ENCODE data around the gene ALDH1B1. TPM values are rescaled to one million over a fixed set of nuclear protein-coding genes. Genes with fewer than 3 reads are reported as not detected.
A peak's percentile ranks its signal among the peaks of the same experiment; 100 is the strongest.

The ALDH1B1 gene
- total and polyA plus RNA-seq, 5 experiments from 2014 or later, result 4.5 to 11.9 (median 9.2) TPM

DNA sequence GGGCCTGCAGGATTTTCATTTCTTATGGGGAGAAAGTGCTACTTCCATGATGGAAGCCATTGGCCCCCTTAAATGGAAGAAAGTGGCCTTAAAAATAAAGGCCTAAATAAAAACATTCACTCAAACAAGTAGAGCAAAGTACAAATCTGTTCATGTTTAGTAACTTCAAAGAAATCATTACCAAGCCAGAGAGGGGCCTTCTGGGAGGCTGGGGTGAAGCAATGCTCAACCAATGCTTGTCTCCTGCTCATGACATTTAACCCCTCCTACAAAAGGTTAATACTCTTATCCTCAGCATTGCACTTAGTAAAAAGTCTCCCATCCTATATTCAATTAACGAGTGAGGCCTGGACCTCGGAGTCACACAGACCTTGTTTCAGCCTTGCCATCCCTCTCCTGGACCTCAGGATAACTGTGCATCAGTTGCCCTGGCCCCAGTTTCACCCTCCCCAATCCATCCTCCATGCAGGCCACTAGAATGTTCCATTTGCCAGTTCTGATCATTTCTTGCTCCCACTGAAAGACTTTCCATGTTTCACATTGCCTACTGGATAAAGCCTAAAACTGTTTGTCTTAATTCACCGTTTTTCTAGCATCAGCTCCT is 36.9 kb upstream of the ALDH1B1 start:
- no peak for DNase-seq
- Mint-ChIP-seq H3K36me3 (no peaks in the 10 kb centered on the region), H3K9me3 (peaks cover 0 to 1% (median 0%) of the 10 kb centered on the region in 9 donors), H3K4me1 (no peaks in the 10 kb centered on the region), H3K4me3 (no peak overlapping the region), H3K27me3 (peaks cover 0 to 3% (median 0%) of the 10 kb centered on the region in 5 donors), H3K27ac (no peak overlapping the region)
- POLR2A ChIA-PET, result no interaction called here
- ATAC-seq, result no peak

DNA sequence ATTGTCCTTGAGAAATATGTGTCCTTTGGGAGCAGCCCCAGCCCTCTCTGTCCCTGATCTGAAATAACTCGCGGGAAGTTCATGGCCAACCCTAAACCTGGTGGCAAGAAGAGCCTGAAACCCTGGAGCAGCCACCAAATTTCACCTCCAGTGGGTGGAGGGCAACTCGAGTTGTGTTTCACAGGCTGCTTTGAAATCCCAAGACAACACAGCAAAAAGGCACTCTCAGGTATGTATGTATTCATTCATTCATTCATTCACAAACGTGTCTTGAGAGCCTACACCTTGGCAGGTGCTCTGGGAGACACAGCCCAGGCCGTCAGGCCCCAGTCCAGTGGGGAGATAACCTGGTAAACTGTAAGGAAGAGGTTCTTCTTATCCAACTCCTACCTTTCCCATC is 35.7 kb upstream of the ALDH1B1 start:
- ATAC-seq (no peak), DNase-seq (no peak)
- no peak overlapping the region for H3K4me3 Mint-ChIP-seq
- H3K27me3 Mint-ChIP-seq, result no peaks in the 10 kb centered on the region
- H3K9me3 Mint-ChIP-seq, result no peaks in the 10 kb centered on the region
- no peaks in the 10 kb centered on the region for H3K4me1 Mint-ChIP-seq
- no peak overlapping the region for H3K27ac Mint-ChIP-seq
- POLR2A ChIA-PET, result no interaction called here
- no peaks in the 10 kb centered on the region for H3K36me3 Mint-ChIP-seq

DNA sequence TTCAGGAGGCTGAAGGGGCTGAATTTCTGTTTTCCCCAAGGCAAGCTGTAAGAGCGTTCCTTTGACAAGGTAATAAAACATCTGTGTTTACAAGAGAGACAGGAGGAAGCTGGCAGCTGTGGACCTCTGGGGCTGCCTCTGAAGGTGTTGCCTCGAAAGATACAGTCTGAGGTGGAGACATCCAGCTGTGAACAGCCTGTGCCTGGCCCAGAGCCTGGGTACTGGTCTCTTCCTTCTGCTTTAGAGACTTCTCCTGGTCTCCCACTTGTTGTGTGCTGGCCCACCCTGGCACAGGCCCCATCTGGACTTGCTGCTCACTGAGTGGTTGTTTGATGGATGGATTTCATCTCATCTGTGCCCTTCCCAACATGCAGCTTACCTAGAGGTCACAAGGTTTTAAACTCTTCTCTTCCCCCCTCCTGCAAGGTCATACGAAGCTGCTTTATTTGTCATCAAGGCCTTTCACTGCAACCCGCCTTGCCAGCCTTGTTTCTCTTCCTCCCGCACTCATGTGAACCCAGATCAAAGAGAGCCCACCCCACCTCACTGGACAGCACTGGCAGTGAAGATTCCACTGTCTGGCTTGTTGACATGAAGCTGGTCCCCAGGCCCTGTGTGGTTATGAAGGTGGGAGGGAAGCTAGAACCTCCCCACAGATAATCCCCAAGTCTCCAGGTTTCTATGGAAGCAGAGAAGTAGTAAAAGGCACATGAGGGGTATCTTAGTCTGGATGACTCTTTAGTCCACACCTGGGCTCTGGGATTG is 35.0 kb upstream of the ALDH1B1 start:
- Mint-ChIP-seq H3K27me3 (no peaks in the 10 kb centered on the region), H3K4me1 (no peaks in the 10 kb centered on the region), H3K4me3 (no peak overlapping the region), H3K9me3 (no peaks in the 10 kb centered on the region), H3K27ac (no peak overlapping the region), H3K36me3 (no peaks in the 10 kb centered on the region)
- no peak for DNase-seq
- no peak for ATAC-seq
- POLR2A ChIA-PET, result no interaction called here

DNA sequence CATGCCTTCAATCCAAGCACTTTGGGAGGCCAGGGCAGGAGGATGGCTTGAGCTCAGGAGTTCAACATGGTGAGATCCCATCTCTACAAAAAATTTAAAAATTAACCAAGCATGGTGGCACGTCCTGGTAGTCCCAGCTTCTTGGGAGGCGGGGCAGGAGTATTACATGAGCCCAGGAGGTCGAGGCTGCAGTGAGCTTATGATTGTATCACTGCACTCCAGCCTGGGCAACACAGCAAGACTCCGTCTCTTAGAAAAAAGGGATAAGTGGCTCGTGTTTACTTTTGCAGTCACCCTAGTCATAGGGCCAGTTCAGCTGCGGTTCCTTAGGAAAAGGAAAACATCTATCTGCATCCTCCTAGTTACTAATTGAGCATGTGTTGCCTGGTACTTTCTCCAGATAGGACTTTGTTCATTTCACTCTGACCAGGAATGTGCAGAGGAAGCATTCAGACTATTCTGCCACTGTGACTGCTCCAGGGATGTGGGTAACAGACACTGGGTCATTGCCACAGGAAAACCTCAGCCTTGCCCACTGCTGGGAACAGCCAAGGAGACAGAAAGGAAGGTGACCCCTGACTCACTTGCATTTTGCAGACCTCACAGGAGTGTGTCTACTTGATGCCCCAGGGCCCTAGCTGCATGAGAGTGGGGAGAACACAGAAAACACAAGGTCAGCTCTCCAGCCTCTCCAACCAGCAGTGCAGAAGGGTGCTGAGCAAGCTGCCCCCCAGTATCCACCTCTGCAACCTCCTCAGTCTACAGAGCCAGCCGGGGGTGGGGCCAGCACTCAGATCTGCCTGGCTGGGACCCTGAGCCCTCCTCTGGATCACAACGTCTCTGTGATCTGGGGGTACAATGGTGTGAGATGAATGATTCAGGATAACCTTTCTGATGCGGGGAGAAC is 33.9 kb upstream of the ALDH1B1 start:
- Mint-ChIP-seq H3K9me3 (no peaks in the 10 kb centered on the region), H3K4me1 (peaks cover 4 to 7% (median 4%) of the 10 kb centered on the region in 4 donors), H3K27ac (peak overlapping the region in 1 of 10 donors; percentile 75), H3K27me3 (peaks cover 0 to 2% (median 0%) of the 10 kb centered on the region in 5 donors), H3K4me3 (peak overlapping the region in 1 of 10 donors; percentile 54), H3K36me3 (no peaks in the 10 kb centered on the region)
- POLR2A ChIA-PET, result no interaction called here
- ATAC-seq (no peak), DNase-seq (no peak)

DNA sequence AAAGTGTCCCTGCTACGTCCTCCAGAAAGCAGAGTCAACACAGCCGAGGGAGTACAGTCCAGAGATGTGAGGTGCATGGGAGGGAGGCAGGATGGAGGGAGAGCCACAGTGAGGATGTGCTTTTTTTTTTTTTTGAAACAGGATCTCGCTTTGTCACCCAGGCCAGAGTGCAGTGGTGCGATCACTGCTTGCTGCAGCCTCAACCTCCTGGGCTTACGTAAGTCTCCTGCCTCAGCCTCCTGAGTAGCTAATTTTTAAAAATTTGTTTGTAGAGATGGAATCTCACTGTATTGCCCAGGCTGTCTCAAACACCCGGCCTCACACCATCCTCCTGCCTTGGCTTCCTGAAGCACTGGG is 33.2 kb upstream of the ALDH1B1 start:
- ATAC-seq (no peak), DNase-seq (no peak)
- no peaks in the 10 kb centered on the region for H3K9me3 Mint-ChIP-seq
- peak overlapping the region in 1 of 10 donors; percentile 38 for H3K27ac Mint-ChIP-seq
- H3K4me3 Mint-ChIP-seq, result peak overlapping the region in 1 of 10 donors; percentile 54
- H3K36me3 Mint-ChIP-seq, result no peaks in the 10 kb centered on the region
- H3K27me3 Mint-ChIP-seq, result peaks cover 0 to 8% (median 0%) of the 10 kb centered on the region in 5 donors
- POLR2A ChIA-PET, result no interaction called here
- H3K4me1 Mint-ChIP-seq, result peaks cover 4 to 7% (median 4%) of the 10 kb centered on the region in 4 donors

DNA sequence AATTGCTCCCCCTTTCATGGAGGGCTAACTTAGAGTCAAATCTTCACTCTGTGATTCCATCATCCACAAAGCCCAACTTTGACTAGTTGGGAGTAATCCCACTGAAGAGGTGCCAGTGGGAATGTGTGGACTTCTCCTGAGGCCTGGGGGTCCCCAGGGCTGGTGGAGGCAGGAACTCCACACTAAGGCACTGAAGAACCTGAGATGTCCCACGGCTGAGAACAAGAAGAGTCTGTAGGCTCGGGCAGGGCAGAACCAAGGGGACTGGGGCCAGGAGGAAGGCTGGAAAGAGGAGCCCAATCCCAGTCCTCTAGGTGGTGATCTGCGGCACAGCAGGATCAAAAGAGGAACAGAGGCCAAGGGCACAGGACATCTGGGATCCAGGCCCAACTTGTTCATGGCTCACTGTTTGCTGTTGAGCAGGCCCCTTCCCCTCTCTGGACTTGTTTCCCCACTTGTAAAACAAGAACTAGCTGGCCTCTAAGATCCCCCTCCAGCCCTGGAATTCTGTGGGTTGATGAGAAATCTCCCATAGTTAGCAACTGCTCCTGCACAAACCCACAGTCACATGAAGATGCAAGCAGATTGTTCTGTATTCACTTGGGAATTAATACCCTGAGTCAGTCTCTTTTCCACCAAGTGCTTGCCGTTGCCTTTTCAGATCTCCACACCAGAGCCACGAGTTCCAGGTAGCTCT is 32.7 kb upstream of the ALDH1B1 start:
- Mint-ChIP-seq H3K9me3 (no peaks in the 10 kb centered on the region), H3K36me3 (no peaks in the 10 kb centered on the region), H3K4me3 (no peak overlapping the region), H3K4me1 (peaks cover 4 to 7% (median 4%) of the 10 kb centered on the region in 4 donors), H3K27ac (peak overlapping the region in 1 of 10 donors; percentile 38), H3K27me3 (peaks cover 0 to 8% (median 2%) of the 10 kb centered on the region in 5 donors)
- DNase-seq (no peak), ATAC-seq (no peak)
- POLR2A ChIA-PET, result no interaction called here

DNA sequence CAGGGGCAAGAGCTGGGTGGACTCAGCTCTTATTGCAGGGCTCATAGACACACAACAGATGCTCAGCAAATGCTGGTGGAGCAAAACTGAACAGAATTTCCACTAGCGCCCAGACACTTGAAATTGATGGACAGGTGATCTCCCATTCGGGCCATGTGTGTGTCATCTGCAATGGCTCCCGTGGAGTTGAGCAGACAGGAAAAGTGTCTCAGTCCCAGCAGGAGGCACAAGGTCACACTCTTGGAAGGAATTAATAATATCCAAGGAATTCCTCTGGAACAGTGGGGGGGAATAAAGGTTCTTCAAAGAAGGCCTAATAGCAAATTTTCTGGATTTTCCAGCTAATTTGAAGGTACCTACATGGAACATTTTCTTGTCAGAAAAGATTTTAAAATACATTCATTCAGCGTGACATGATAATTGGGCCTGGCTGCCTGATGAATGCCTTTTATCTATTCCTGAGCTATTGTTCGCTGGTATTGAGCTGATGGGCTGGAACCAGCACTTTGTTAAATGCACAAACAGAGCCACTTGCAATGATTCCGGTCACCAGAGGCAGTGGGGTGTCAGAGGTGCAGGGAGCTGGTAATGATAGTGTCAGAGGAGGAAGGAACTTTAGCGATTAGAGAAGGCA is 31.5 kb upstream of the ALDH1B1 start:
- Mint-ChIP-seq H3K4me1 (peaks cover 4 to 7% (median 4%) of the 10 kb centered on the region in 4 donors), H3K27ac (no peak overlapping the region), H3K27me3 (peaks cover 0 to 8% (median 5%) of the 10 kb centered on the region in 5 donors), H3K36me3 (no peaks in the 10 kb centered on the region), H3K9me3 (no peaks in the 10 kb centered on the region), H3K4me3 (no peak overlapping the region)
- ATAC-seq (no peak), DNase-seq (no peak)
- POLR2A ChIA-PET, result no interaction called here

DNA sequence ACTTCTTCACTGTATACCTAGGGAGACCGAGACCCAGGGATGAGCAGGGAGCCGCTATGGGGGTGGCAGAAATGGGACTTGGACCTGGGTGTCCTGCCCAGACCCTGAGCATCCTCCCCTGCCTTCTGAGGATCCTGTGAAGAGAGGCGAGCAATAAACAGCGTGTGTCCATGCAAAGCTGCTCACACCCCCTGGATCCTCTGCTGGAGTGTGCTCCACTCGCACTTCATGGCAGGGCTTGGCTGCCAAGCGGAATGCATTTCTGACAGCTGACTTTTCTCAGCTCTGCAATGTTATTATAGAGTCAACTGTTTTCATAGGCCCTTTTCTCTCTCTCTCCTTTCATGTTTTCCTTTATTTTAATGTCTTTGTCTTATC is 31.0 kb upstream of the ALDH1B1 start:
- POLR2A ChIA-PET, result no interaction called here
- H3K4me1 Mint-ChIP-seq, result peaks cover 4 to 7% (median 4%) of the 10 kb centered on the region in 4 donors
- H3K27ac Mint-ChIP-seq, result no peak overlapping the region
- no peaks in the 10 kb centered on the region for H3K36me3 Mint-ChIP-seq
- DNase-seq, result no peak
- no peaks in the 10 kb centered on the region for H3K9me3 Mint-ChIP-seq
- ATAC-seq, result no peak
- H3K4me3 Mint-ChIP-seq, result no peak overlapping the region
- peaks cover 0 to 8% (median 5%) of the 10 kb centered on the region in 5 donors for H3K27me3 Mint-ChIP-seq

DNA sequence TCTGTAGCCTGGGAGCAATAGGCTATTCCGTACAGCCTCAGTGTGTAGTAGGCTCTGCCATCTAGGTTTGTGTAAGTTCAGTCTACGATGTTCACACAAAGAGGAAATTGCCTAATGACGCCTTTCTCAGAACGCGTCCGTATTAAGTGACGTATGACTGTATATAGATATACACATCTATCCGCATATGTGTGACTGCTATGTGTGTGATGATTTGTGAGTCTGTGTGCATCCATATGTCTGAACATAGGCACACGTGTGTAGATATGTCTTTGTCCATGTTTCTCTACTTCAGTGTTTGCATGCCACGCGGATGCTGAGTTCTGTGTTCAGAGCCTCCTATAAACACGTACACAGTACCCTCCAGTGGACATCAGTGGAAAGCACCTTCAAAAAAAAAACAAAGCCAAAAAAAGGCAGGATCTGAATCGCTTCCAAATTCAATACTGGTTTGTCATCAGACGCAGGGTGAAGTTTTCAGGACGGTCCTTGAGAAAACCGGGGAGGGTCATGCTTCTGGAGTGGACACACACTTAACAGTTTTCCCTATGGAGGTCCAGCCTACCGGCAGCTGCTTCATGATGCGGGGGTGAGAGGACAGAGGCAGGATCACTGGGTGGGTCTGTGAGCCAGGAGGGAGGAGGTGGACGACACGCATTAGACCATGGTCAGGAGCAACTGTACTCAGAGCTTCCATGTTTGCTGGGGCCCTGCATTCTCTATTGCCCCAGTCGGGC is 29.5 kb upstream of the ALDH1B1 start:
- POLR2A ChIA-PET, result no interaction called here
- Mint-ChIP-seq H3K27me3 (peaks cover 0 to 8% (median 5%) of the 10 kb centered on the region in 5 donors), H3K4me1 (peaks cover 4 to 7% (median 4%) of the 10 kb centered on the region in 4 donors), H3K9me3 (no peaks in the 10 kb centered on the region), H3K27ac (peak overlapping the region in 3 of 10 donors; percentile 3 to 44 (median 29)), H3K4me3 (peak overlapping the region; percentile 8 to 76 (median 52)), H3K36me3 (no peaks in the 10 kb centered on the region)
- DNase-seq, result peak in 3 of 10 donors; percentile 7 to 32 (median 30)
- ATAC-seq, result peak; percentile 28 to 77

DNA sequence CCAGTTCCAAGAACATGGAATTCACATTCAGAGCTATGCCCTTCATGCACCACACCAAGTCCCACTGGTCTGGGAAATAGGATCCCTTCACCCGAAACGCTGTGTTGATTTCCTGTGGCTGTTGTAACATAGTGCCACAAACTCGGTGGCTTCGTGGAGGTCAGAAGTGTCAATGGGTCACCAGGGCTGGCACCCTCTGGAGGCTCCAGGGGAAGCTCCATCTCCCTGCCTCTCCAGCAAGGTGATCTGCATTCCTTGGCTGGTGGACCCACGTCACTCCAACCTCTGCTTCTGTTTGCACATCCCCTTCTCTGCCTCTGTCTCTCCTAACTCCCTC is 28.9 kb upstream of the ALDH1B1 start:
- Mint-ChIP-seq H3K27ac (peak overlapping the region in 1 of 10 donors; percentile 78), H3K4me1 (peaks cover 4 to 7% (median 4%) of the 10 kb centered on the region in 4 donors), H3K27me3 (peaks cover 0 to 8% (median 5%) of the 10 kb centered on the region in 5 donors), H3K9me3 (no peaks in the 10 kb centered on the region), H3K4me3 (no peak overlapping the region), H3K36me3 (no peaks in the 10 kb centered on the region)
- ATAC-seq (no peak), DNase-seq (no peak)
- POLR2A ChIA-PET, result no interaction called here

DNA sequence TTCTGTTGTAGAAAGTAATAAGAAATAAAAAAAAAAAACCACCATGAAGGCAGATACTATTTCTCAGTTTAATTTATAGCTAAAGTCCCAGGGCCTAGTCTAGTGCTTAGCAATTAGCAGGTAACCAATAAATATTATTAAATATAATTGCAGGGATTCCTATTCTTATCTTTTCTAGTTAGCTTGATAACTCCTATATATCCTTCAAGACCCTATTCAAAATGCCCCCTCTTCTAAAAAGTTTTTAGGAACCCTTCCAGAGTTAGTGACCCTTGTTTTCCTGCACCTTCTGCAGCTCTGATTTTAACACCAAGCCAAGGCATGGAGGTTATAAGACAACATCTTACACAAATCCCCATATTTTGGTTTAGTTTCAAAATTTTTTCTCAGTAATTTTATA is 24.6 kb upstream of the ALDH1B1 start:
- H3K9me3 Mint-ChIP-seq, result no peaks in the 10 kb centered on the region
- H3K27ac Mint-ChIP-seq, result no peak overlapping the region
- POLR2A ChIA-PET, result no interaction called here
- no peak overlapping the region for H3K4me3 Mint-ChIP-seq
- H3K36me3 Mint-ChIP-seq, result no peaks in the 10 kb centered on the region
- DNase-seq (no peak), ATAC-seq (no peak)
- peaks cover 4 to 5% (median 4%) of the 10 kb centered on the region in 4 donors for H3K4me1 Mint-ChIP-seq
- peaks cover 5 to 18% (median 8%) of the 10 kb centered on the region in 5 donors for H3K27me3 Mint-ChIP-seq

DNA sequence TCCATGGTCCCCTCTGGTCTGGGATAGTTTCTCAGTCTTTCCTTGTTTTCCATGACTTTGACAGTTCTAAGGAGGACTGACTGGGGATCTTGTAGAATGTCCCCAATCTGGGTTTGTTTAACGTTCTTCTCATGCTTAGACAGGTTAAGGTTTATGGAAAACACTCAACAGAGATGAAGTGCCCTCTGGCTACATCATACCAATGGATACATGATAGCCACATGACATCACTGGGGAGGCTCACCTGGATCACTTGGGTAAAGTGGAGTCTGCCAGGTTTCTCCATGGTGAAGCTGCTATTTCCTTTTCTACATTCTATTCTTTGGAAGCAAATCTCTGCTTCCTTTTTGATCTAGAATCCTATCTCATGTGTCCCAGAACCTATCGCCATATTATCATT is 23.8 kb upstream of the ALDH1B1 start:
- peaks cover 4 to 15% (median 8%) of the 10 kb centered on the region in 5 donors for H3K27me3 Mint-ChIP-seq
- no peak overlapping the region for H3K4me3 Mint-ChIP-seq
- H3K36me3 Mint-ChIP-seq, result no peaks in the 10 kb centered on the region
- ATAC-seq, result no peak
- H3K27ac Mint-ChIP-seq, result peak overlapping the region in 1 of 10 donors; percentile 52
- no peak for DNase-seq
- peaks cover 0 to 1% (median 0%) of the 10 kb centered on the region in 4 donors for H3K4me1 Mint-ChIP-seq
- H3K9me3 Mint-ChIP-seq, result no peaks in the 10 kb centered on the region
- POLR2A ChIA-PET, result no interaction called here
